CD4-positive, alpha-beta T cell treated with Interferon alpha-2 for 1 hour (primary cell): ENCODE measurements around the gene BMP8A.
"Not testable (repeated sequence)": the region's sequence is repeated elsewhere in the genome, so short reads cannot be mapped to it uniquely, and the experiment has no call there.

Source experiments
- DNase-seq, 2 donors: peaks; one replicate each; pipeline ENCODE4 v3.0.0-alpha.2; 2020 to 2022

The BMP8A gene, protein sequence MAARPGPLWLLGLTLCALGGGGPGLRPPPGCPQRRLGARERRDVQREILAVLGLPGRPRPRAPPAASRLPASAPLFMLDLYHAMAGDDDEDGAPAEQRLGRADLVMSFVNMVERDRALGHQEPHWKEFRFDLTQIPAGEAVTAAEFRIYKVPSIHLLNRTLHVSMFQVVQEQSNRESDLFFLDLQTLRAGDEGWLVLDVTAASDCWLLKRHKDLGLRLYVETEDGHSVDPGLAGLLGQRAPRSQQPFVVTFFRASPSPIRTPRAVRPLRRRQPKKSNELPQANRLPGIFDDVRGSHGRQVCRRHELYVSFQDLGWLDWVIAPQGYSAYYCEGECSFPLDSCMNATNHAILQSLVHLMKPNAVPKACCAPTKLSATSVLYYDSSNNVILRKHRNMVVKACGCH

DNA sequence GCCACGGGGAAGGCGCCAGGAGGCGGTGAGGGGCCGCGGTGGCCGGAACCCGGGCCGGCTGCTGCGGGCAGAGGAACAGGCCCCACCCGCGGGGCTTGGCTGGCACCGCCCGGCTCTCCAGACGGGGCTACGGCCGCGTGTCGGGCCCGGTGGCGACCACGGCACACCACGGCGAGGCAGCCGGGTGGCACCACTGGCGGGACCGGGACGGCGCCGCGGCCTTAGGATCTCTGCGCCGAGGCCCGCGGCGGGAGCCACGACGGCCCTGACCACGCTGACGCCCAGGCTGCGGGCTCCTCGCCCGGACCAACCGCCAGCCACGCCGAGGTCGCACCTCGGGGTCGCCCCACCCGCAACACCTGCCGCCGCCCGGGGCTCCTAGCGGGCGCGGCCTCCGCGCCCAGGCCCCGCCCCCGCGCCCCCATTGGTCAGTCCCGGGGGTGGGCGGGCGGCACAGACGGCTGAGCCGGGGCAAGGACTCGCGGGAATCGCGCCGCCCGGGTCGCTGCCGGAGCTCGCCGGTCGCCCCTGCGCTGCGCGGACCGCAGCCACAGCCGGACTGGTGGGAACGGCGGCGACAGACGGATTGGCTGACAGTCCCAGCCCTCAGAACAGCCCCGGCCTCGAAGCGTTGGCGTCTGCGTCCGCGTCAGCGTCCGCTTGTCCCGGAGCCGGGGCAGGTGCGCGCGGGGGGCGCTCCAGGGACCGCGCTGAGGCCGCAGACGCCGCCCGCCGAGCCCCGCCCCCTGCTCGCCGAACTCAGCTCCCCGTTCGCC, at the start of gene BMP8A:
BMP8A (plus strand) TSS at position 491 of the 776 bp plus-strand sequence. CDS start 356 bp downstream, outside the sequence.
- peak; percentile 69 to 83 for DNase-seq

DNA sequence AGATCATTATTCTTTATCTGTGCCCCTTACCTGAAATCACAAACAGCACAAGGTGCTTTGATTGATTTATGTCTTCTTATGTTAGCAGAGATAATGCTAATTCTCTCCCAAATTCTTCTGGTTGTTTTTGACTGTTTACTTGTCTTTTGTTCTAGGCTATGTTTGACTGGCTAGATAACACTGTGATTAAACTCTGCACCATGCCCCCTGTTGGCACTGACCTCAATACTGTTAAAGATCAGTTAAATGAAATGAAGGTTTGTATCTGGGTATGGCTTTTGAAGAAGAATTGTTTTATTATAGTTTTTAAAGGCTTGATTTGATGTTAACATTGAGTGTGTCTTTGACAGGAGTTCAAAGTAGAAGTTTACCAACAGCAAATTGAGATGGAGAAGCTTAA, 49.6 kb upstream of the BMP8A start:
- DNase-seq = no peak

DNA sequence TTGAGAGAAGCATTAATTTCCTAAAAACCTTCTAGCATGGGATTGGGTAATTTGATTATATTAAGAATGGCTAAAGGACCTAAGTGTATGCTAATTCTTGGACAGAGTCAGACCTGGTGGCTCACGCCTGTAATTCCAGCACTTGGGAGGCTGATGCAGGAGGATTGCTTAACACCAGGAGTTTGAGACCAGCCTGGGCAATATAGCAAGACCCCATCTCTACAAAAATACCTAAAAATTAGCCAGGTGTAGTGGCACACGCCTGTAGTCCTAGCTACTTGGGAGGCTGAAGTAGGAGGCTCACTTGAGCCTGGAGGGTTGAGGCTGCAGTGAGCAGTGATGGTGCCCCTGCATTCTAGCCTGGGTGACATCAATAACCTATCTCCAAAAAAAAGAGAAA, 45.9 kb upstream of the BMP8A start:
- no peak for DNase-seq

- no peak for DNase-seq
Observed at GRCh38 chr1:39446986-39447567, 44.4 kb upstream of the BMP8A start.

DNA sequence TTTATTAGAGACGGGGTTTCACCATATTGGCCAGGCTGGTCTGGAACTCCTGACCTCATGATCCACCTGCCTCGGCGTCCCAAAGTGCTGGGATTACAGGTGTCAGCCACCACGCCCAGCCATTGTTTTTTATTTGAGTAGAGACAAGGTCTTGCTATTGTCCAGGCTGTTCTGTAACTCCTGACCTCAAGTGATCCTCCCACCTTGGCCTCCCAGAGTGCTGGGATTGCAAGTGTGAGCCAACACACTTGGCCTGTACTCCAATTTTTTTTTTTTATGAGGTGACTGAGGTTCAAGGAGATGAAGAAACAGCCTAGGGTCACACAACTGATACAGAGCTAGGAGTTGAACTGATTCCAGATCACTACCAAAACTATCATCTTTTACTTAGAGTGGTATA, 41.4 kb upstream of the BMP8A start:
- DNase-seq = not testable (repeated sequence)

DNA sequence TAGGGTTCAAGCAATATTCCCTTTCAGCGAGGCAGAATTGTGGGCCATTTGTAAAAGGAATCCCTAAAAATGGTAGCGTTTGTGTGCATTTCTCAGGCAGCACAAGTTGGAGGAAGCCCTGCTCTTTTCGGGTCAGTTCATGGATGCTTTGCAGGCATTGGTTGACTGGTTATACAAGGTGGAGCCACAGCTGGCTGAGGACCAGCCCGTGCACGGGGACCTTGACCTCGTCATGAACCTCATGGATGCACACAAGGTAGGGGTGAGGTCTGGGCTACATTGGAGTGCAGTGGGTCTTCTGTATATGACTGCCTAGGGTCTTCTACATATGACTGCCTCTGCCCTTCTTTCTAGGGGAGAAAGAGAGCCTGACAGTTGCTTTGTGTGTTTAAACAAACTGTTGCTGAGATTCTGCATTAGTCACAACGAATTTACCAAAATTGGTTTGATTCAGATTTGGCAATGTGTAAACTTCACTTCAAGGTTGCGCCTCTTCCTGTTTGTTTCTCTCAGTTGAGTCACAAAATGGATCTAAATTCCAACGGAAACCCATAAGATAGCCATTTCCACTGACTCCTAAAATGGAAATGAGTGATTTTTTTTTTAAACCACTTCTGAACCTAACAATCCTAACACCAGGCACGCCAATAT, 40.4 kb upstream of the BMP8A start:
- DNase-seq = no peak

GRCh38 chr1:39452081-39452480, 39.4 kb upstream of the BMP8A start:
- DNase-seq = no peak

DNA sequence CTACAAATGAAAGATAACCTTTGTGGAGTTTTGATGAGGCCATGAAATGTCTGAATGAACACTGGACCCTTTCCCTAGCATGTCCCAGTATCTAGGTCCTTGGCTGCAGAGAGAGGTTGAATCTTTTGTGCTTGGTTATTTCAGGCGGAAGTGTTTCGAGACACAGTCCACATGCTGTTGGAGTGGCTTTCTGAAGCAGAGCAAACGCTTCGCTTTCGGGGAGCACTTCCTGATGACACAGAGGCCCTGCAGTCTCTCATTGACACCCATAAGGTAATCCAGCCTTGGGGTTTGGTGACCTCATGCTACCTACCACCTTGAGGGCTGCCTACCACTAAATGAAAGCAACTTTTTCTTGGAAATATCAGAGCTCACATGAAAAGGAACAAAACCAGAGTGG, 38.9 kb upstream of the BMP8A start:
- no peak for DNase-seq

- no peak for DNase-seq
Observed at GRCh38 chr1:39453603-39454002, 37.8 kb upstream of the BMP8A start.

GRCh38 chr1:39458991-39459390, 32.4 kb upstream of the BMP8A start:
- DNase-seq = no peak

- no peak for DNase-seq
Observed at GRCh38 chr1:39462074-39462473, 29.4 kb upstream of the BMP8A start.

DNA sequence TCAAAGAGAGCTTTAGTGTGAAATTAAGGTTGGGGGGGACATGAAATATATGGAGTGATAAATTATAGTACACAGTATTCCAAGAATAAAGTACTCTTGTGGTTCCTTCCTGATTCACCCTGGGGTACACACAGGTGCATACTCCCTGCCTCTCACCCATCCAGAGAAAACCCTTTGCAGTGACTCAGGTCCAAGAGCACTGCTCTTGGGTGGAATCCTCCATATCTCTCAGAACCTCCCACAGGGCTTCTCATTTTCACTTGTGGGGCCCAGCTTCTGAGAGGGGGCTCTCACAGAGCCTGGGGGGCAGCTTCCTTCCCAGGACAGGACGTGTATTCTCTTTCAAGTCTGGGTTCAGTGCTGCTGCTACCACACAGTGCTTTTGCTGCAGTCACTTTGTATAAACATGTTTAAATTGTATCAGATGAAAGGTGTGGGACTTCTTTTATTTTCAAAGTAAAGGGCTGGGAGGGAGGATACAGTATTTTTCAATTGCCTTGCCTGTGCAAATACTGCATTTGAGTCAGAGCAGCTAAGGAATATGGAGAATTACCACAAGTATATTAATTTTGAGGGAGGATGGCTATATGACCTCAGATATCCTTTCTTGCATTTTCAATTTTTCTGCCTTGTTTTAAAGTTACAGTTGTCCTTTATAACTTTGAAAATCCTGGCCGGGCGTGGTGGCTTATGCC, 24.9 kb upstream of the BMP8A start:
- DNase-seq = no peak

DNA sequence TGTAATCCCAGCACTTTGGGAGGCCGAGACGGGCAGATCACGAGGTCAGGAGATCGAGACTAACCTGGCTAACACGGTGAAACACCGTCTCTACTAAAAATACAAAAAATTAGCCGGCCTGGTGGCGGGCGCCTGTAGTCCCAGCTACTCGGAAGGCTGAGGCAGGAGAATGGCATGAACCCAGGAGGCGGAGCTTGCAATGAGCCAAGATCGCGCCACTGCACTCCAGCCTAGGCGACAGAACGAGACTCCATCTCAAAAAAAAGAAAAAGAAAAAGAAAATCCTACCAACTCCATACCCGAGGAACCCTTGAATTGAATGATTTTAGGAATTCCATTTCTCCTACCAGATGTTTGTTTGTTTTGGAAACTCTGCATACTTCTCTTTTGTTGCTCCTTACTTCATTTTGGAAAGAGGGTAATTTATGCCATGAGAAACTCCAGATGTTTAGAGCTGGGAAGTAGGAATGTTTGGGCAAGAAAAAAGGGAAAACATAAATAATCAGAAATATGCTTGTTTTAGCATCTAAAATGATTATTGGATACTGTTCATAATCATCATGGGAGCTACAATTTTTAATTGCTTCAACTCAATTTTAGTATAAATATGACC, 24.2 kb upstream of the BMP8A start:
- DNase-seq = not testable (repeated sequence)

GRCh38 chr1:39469150-39469549, 22.3 kb upstream of the BMP8A start:
- DNase-seq = no peak

DNA sequence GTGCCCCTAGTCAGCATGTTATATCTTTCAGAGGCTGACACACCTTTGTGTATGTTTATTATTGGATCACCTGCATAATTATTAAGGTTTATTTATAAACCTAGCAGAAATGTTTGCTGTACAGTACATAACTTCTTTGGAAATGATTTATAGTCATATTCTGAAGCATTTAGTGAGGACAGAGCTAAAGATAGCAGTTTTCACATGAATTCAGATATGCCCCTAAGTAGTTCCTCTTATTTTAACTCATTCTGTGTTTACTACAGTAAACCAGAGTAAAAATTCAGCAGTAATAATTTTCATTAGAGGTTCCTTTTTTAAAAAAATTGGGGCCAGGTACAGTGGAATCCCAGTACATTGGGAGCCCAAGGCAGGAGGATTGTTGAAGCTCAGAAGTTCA, 21.4 kb upstream of the BMP8A start:
- DNase-seq = no peak

DNA sequence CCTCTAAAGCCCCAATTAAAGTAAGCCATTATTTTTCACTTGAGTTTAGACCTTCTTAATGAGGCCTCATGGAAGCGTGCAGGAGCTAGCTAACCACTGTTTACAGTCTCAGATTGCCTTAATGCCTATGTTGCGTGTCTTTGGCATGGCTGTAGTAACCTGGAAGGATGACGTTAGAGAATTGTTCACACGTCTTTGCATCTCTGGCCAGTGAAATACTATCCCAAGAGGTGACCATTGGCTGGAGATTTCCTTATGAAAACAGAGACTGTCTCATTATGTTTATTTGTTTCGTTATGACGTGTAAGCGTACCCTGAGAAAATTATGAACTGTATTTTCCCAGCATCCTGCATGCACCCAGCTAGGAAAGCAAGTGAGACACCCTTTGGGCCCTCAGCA, 18.6 kb upstream of the BMP8A start:
- DNase-seq = no peak

- no peak for DNase-seq
Observed at GRCh38 chr1:39473324-39473723, 18.1 kb upstream of the BMP8A start.

- no peak for DNase-seq
Observed at GRCh38 chr1:39474810-39475209, 16.6 kb upstream of the BMP8A start.

GRCh38 chr1:39475551-39475950, 15.9 kb upstream of the BMP8A start:
- not testable (repeated sequence) for DNase-seq

DNA sequence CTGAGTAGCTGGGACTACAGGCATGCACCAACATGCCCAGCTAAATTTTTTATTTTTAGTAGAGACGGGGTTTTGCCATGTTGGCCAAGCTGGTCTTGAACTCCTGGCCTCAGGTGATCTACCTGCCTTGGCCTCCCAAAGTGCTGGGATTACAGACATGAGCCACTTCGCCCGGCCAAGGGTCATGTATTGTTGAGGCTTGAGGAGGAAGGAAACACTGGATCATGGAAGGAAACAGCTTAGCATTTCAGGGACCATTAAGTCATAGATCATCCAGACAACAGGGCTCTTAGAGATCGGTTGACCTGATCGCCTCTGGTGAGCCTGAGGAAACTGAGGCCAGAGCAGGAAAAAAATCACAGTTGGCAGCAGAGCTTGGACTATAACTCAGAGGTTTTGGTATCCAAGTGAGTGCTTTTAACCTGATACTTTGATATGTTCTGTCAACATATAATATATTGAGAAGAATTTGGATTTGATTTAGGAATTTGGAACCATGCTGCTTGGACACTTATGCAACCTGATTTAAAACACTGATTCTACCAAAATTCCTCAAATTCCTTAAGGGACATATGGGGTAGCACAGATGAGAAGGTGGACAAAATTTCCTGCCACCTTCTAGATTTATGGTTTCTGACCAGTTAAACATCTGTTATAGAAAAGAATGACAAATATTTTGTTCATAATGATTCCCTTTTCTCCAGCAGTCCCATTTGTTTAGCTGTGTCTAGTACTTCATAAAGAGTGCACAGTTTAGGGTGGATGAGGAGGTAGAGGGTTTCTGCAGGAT, 13.1 kb upstream of the BMP8A start:
- DNase-seq = no peak

DNA sequence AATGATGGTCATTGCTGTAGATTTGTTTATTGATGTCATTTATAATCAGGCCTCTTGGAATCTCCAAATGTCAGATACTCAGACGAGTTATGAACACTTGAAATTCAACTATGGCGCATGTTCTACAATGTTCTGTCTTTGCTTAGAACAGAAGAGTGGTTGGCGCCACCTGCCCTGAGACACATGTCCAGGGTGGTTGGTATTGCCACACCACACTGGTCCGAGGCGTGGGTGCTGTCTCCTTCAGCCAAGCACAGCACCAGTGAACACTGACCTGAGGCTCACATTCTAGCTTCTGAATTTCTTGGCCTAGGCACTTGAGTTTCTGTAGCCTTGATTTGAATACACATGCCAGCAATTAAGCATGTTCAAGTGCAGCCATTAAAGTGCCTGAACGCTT, 10.1 kb upstream of the BMP8A start:
- no peak for DNase-seq
